GM12878 (cell line): ENCODE data around the gene MRPL36. TPM values are rescaled to one million over a fixed set of nuclear protein-coding genes. Genes with fewer than 3 reads are reported as not detected.

Experiments used
- ATAC-seq: fragments of 200-7000 bp; cut with Tn5 transposase; 3 replicates; pipeline ENCODE4 v1.9.1; 2020; ENCODE audit warnings: mild to moderate bottlenecking, moderate library complexity
- BruUV-seq: library from RNA; stranded (reverse); fragments of 400-500 nt; replicated peaks from 2 replicates; lab custom pipeline; 2021; lab: Mats Ljungman, UMichigan
- CTCF ChIA-PET: fragments of 300-600 bp; sonication (Branson Sonifier 250); formaldehyde crosslinking; extraction: SDS; loops from one replicate; lab custom pipeline; 2021; ENCODE audit warnings: inconsistent platforms; lab: Yijun Ruan, JAX
- POLR2A ChIA-PET: fragments of 350-600 bp; formaldehyde crosslinking; extraction: SDS; loops from one replicate; lab custom pipeline; 2021; ENCODE audit warnings: inconsistent platforms; lab: Charles Lee
- RAD21 ChIA-PET: fragments of 300-600 bp; sonication (Branson Sonifier 250); formaldehyde crosslinking; loops from one replicate; lab custom pipeline; 2023; ENCODE audit warnings: antibody characterized with exemption; ENCODE audit not compliant: unreplicated experiment; lab: Charles Lee
- SMC1A ChIA-PET: fragments of 300-600 bp; sonication (Branson Sonifier 250); formaldehyde crosslinking; loops from one replicate; lab custom pipeline; 2023; ENCODE audit not compliant: unreplicated experiment, uncharacterized antibody; lab: Charles Lee
- DNase-seq: peaks from one replicate; pipeline ENCODE4 v3.0.0-alpha.2; 2011; ENCODE audit warnings: low read depth, low spot score
- FAIRE-seq: peaks from 3 replicates; lab custom pipeline; 2011; peaks lifted over from hg19 to GRCh38; lab: Jason Lieb, UNC
- H2AFZ ChIP-seq: 2 replicates; pipeline ENCODE4 v1.6.0; 2011; ENCODE audit warnings: low read depth, low read length, control low read depth; ENCODE audit not compliant: control insufficient read depth
- H3K27ac ChIP-seq: 2 replicates; pipeline ENCODE4 v1.5.1; 2011; ENCODE audit warnings: control low read depth; ENCODE audit not compliant: control insufficient read depth, insufficient read depth
- H3K27me3 ChIP-seq, 2 experiments: replicated peaks in 1 of 2; 2 replicates each; pipeline versions ENCODE4 v1.6.0 to v1.6.1; 2011; ENCODE audit warnings: low read length in 1 of 2; ENCODE audit not compliant: control insufficient read depth in 2 of 2, insufficient read depth in 2 of 2
- H3K36me3 ChIP-seq, 2 experiments: 2 replicates each; pipeline ENCODE4 v1.5.1; 2011; ENCODE audit warnings: low read length in 1 of 2; ENCODE audit not compliant: control insufficient read depth in 2 of 2, insufficient read depth in 2 of 2
- H3K4me1 ChIP-seq: 2 replicates; pipeline ENCODE4 v1.6.1; 2011; ENCODE audit warnings: mild to moderate bottlenecking, low read length, moderate library complexity, mixed read lengths; ENCODE audit not compliant: control insufficient read depth, insufficient read depth
- H3K4me2 ChIP-seq: 2 replicates; pipeline ENCODE4 v1.6.0; 2011; ENCODE audit warnings: control low read depth; ENCODE audit not compliant: control insufficient read depth, insufficient read depth
- H3K4me3 ChIP-seq: fragments of 200-600 bp; sonication (generic); 2 replicates; pipeline ENCODE4 v1.5.1; 2016
- H3K79me2 ChIP-seq: 2 replicates; pipeline ENCODE4 v1.6.0; 2011; ENCODE audit warnings: low read length; ENCODE audit not compliant: control insufficient read depth, insufficient read depth
- H3K9ac ChIP-seq: 2 replicates; pipeline ENCODE4 v1.8.0; 2011; ENCODE audit warnings: low read length, control low read depth, mixed read lengths; ENCODE audit not compliant: control insufficient read depth, insufficient read depth
- H3K9me3 ChIP-seq: replicated peaks from 3 replicates; pipeline ENCODE4 v1.5.1; 2011; ENCODE audit warnings: mild to moderate bottlenecking, low read length; ENCODE audit not compliant: control insufficient read depth, insufficient read depth
- H4K20me1 ChIP-seq: 2 replicates; pipeline ENCODE4 v1.6.0; 2011; ENCODE audit not compliant: control insufficient read depth, insufficient read depth
- CREM ChIP-seq: IDR thresholded peaks from 2 replicates; pipeline ENCODE4 v1.6.1; 2014; ENCODE audit warnings: antibody characterized with exemption, low read depth
- FOXM1 ChIP-seq: IDR thresholded peaks from 2 replicates; pipeline ENCODE4 v1.6.1; 2012; ENCODE audit warnings: low read depth, mild to moderate bottlenecking, inconsistent platforms, low read length, moderate library complexity
- MEF2B ChIP-seq: fragments of 450-650 bp; IDR thresholded peaks from 2 replicates; pipeline ENCODE4 v1.6.1; 2018; ENCODE audit warnings: mild to moderate bottlenecking, moderate library complexity; ENCODE audit not compliant: partially characterized antibody, poor library complexity, severe bottlenecking
- NBN ChIP-seq: fragments of 450-650 bp; IDR thresholded peaks from 2 replicates; pipeline ENCODE4 v1.6.1; 2016
- NFIC ChIP-seq: IDR thresholded peaks from 2 replicates; pipeline ENCODE4 v1.6.1; 2012; ENCODE audit warnings: low read depth, mild to moderate bottlenecking, inconsistent platforms, low read length, moderate library complexity
- RAD21 ChIP-seq: IDR thresholded peaks from 2 replicates; pipeline ENCODE4 v1.6.1; 2011; ENCODE audit warnings: mild to moderate bottlenecking, low read depth, low read length, moderate library complexity; ENCODE audit not compliant: insufficient read depth
- RBBP5 ChIP-seq: fragments of 200-600 bp; sonication (generic); conservative IDR thresholded peaks from 2 replicates; pipeline ENCODE4 v1.6.1; 2016
- WGBS: methylation state at CpG from one replicate; pipeline ENCODE4 v1.1.6; 2016; ENCODE audit warnings: low lambda C conversion rate; ENCODE audit not compliant: insufficient replicate concordance, insufficient coverage; ENCODE audit errors: missing lambda C conversion rate; 5-methylcytosine and 5-hydroxymethylcytosine counted together
- in situ Hi-C: fragments of 300-500 bp; cut with MboI; formaldehyde crosslinking; loops from 9 replicates; pipeline ENCODE4 v1.14.3; 2018; ENCODE audit warnings: mixed read lengths
- intact Hi-C: fragments of 100-400 bp; cut with micrococcal nuclease; formaldehyde crosslinking; loops from one replicate; pipeline ENCODE4 v1.14.2; 2022; ENCODE audit not compliant: unreplicated experiment
- polyA plus RNA-seq, 11 experiments: library from polyadenylated mRNA; depleted of rRNA in 4 of 11; unstranded in 6 of 11; stranded (reverse) in 5 of 11; fragments of >200 nt; fragmentation: Nextera tagmentation in 4 of 11; fragmentation: Illumina TruSeq in 1 of 11; extraction: Ambion mirVana in 4 of 11; extraction: Trizol in 1 of 11; gene quantifications; 1 replicate in 1 of 11; 2 replicates in 10 of 11; pipeline versions ENCODE4 v1.2.1 to v1.2.3, GENCODE V29; 2011 to 2016; ENCODE audit warnings: inconsistent platforms in 2 of 11, missing spikeins in 2 of 11, low read depth in 1 of 11
- total RNA-seq, 4 experiments: library from RNA; depleted of rRNA in 3 of 4; stranded (reverse); fragments of >200 nt in 3 of 4; fragmentation: Illumina TruSeq in 1 of 4; extraction: Trizol in 1 of 4; gene quantifications; 2 replicates each; pipeline versions ENCODE4 v1.2.1 to v1.2.3, GENCODE V29; 2013 to 2021

Gene MRPL36
- total and polyA plus RNA-seq, 10 of the 15 experiments (the other 5 are each of a cell fraction or from before 2014, with no cell fraction given) = 89.2 to 559 (median 152) TPM

DNA sequence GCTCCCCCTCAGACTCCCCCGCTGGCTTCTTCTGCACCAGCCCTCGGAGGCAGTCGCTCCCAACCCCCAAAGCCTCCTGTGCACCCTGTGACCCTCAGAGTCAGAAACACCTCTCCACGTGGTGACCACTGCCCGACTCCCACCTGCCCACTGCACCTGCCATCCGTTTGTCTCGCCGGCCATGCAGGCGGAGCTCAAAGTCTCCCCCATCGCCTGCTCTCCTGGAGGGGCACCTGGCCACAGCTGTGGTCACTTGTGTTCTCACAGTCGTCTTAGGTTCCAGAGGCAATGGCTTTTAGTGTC, 38.2 kb downstream of the MRPL36 start:
- ChIA-PET CTCF (interaction anchor here (1.2 to 3.0 kb wide), 3 partner anchors 11 to 278 kb away, joined by 3 to 18 read pairs (median 4); partner anchors contain the start of gene NDUFS6), POLR2A (interaction anchor here (0.6 kb wide), 1 partner anchor 280 kb away, joined by 3 read pairs; no protein-coding TSS in a partner anchor), SMC1A (interaction anchor here (1.0 kb wide), 1 partner anchor 58 kb away, joined by 4 read pairs; no protein-coding TSS in a partner anchor), RAD21 (no interaction called here)
- TF ChIP-seq NBN (no peak), NFIC (no peak), CREM (no peak), MEF2B (no peak), RAD21 (no peak), RBBP5 (no peak), FOXM1 (no peak)
- no peak overlapping the region for H3K4me3 ChIP-seq
- no peak overlapping the region for H3K9ac ChIP-seq
- H3K27me3 ChIP-seq = peaks cover 0 to 3% of the 10 kb centered on the region in 2 experiments; a peak in 2 of 4 replicates
- no peak overlapping the region for H3K4me2 ChIP-seq
- FAIRE-seq (no peak), ATAC-seq (no peak), DNase-seq (no peak)
- 35% methylated on average over 11 of the region's 11 CpGs for WGBS
- intact Hi-C loops (loop anchor here (5.0 kb wide), 1 partner anchor 41 kb away; the partner anchor contains the start of gene NDUFS6), in situ Hi-C loops (no loop called here)
- H2AFZ ChIP-seq = no peak overlapping the region
- no peaks in the 10 kb centered on the region for H3K79me2 ChIP-seq
- H3K4me1 ChIP-seq = no peaks in the 10 kb centered on the region
- no TSS peak for BruUV-seq
- H3K9me3 ChIP-seq = no peaks in the 10 kb centered on the region; the same call in 1 of the 3 replicates
- H3K36me3 ChIP-seq = no peaks in the 10 kb centered on the region
- no peak overlapping the region for H3K27ac ChIP-seq
- no peaks in the 10 kb centered on the region for H4K20me1 ChIP-seq
